Stimulated activated CD4-positive, alpha-beta T cell treated with anti-CD3 and anti-CD28 coated beads, TNF-alpha, amount 100 ng/mL, for 24 hours (primary cell): ENCODE data around the gene MAD2L1BP.

Source experiments
- DNase-seq, 3 experiments: peaks; one replicate each; pipeline ENCODE4 v3.0.0-alpha.2; 2020; ENCODE audit warnings: low read depth in 3 of 3

Gene MAD2L1BP

DNA sequence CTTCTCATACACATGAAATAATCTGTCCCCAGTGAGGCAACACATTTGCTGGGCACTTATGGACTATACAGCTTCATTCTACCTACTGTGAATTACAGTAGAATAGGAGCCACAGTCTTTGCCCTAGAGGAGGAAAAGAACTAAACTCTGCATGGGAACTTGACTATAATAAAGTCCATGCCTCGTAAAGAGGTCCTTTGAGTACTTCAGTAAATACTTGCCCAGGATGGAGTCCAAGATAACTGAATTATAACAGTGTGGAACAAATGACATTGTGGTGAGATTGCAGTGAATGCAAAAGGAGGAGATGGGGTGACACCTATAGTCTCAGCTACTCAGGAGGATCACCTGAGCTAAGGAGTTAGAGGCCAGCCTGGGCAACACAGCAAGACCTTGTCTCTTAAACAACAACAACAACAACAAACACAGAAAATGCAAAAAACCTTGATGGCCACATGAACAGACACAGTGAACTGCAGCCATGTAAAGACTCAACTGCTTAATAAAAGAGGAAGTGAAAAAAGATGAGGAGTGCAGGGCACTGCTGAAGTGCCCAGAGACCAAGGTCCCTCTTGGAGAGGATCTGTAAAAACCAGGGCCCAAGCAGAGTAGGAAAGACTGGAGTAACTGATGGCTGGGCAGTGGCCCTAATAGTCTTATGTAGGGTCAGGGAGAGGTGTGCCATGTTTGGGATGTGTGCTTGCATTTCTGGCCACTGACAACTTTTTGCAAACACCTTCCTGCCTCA is 48.2 kb downstream of the MAD2L1BP start:
- no peak for DNase-seq

DNA sequence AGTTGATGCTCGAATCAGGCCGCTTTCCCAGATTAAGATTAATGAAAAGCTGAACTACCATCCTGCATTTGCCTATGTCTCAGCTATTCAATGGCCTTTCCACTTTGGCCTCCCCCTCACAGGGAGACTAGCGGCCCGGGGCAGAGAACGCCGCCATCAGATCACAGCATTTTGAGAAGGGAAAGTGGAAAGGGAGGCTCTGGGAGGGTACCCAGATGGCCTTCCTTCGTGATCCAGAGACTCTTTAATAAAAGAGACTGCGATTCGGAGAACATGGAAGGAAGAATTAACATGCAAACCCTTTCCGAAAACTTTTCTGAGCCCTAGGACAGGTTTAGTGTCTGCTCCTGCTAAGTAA is 51.4 kb downstream of the MAD2L1BP start:
- DNase-seq: no peak

GRCh38 chr6:43687437-43688347 is 52.1 kb downstream of the MAD2L1BP start, which contains the start of gene MRPS18A:
MRPS18A (minus strand) TSS chr6:43687791; CDS start chr6:43687779, 12 bp downstream.
- peak; percentile 64 to 82 (median 65) for DNase-seq

DNA sequence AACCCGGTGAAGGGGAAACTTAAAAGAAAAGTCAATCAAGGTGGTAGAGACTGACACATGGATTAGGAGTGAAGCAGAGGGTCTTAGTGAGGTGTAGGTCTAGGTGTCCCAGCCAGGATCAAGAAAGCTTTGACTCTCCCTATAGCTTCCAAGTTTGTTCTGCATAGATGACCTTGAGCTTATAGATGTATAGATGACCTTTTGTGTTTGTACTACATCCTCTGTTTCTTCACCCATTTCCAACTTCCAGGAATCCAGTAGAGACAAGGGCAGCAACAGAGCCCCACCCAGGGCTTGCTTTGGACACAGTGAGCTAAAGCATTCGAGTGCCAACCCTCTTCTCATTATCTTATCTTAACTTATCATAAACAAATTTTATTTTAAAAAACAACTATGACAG is 53.8 kb downstream of the MAD2L1BP start:
- no peak for DNase-seq
